Measurements from ENCODE around the gene PCDHA10.

The PCDHA10 gene

DNA sequence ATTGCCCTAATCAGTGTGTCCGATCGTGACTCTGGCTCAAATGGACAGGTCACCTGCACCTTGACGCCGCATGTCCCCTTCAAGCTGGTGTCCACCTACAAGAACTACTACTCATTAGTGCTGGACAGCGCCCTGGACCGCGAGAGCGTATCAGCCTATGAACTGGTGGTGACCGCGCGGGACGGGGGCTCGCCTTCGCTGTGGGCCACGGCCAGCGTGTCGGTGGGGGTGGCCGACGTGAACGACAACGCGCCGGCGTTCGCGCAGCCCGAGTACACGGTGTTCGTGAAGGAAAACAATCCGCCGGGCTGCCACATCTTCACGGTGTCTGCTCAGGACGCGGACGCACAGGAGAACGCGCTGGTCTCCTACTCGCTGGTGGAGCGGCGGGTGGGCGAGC is 27.7 kb downstream of the PCDHA10 start:
- no peak overlapping the region for H3K4me3 ChIP-seq (ENCODE audit: control insufficient read depth, low read depth, low read length)
- DNase-seq (ENCODE audit: low read depth) = no peak
- TF ChIP-seq, protein P1, sequence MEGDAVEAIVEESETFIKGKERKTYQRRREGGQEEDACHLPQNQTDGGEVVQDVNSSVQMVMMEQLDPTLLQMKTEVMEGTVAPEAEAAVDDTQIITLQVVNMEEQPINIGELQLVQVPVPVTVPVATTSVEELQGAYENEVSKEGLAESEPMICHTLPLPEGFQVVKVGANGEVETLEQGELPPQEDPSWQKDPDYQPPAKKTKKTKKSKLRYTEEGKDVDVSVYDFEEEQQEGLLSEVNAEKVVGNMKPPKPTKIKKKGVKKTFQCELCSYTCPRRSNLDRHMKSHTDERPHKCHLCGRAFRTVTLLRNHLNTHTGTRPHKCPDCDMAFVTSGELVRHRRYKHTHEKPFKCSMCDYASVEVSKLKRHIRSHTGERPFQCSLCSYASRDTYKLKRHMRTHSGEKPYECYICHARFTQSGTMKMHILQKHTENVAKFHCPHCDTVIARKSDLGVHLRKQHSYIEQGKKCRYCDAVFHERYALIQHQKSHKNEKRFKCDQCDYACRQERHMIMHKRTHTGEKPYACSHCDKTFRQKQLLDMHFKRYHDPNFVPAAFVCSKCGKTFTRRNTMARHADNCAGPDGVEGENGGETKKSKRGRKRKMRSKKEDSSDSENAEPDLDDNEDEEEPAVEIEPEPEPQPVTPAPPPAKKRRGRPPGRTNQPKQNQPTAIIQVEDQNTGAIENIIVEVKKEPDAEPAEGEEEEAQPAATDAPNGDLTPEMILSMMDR (IDR thresholded peaks at IDR 0.05; ENCODE audit: control insufficient read depth, insufficient read depth, low read depth, low read length, missing control alignments) = no peak

DNA sequence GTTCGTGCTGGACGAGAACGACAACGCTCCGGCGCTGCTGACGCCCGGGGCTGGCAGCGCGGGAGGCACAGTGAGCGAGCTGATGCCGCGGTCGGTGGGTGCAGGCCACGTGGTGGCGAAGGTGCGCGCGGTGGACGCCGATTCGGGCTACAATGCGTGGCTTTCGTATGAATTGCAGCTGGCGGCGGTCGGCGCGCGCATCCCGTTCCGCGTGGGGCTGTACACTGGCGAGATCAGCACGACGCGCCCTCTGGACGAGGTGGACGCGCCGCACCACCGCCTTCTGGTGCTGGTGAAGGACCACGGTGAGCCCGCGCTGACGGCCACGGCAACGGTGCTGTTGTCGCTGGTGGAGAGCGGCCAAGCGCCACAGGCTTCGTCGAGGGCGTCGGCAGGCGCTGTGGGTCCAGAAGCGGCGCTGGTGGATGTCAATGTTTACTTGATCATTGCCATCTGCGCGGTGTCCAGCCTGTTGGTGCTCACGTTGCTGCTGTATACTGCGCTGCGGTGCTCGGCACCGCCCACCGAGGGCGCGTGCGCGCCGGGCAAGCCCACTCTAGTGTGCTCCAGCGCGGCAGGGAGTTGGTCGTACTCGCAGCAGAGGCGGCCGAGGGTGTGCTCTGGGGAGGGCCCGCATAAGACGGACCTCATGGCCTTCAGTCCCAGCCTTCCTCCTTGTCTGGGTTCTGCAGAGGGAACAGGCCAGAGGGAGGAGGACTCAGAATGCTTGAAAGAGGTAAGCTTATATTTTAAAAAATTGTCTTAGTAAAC is 28.4 kb downstream of the PCDHA10 start:
- TF ChIP-seq, protein P1 (IDR thresholded peaks at IDR 0.05; ENCODE audit: control insufficient read depth, insufficient read depth, low read depth, low read length, missing control alignments) = no peak
- DNase-seq (ENCODE audit: low read depth) = no peak
- H3K4me3 ChIP-seq (ENCODE audit: control insufficient read depth, low read depth, low read length) = no peak overlapping the region

DNA sequence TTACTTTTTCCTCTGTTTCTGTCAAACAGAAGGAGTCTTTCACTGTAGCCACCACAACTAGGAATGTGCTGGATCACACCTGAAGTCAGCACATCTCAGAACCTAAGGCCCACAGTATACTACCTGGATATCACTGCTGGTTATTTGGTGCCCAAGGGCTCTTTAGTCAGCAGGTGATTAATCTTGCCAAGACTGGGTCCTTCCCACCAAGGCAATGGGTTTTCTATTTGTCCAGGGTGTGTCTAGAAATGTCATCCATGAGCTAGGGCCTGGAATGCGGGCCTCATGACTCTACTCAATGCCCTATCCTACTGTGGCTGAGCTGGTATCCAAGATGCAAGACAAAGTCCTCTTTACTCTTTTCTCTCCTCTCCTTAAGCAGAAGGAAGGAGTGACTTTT is 60.6 kb downstream of the PCDHA10 start:
- no peak for DNase-seq (ENCODE audit: low read depth)
- TF ChIP-seq, protein P1 (IDR thresholded peaks at IDR 0.05; ENCODE audit: control insufficient read depth, insufficient read depth, low read depth, low read length, missing control alignments) = no peak
- no peak overlapping the region for H3K4me3 ChIP-seq (ENCODE audit: control insufficient read depth, low read depth, low read length)

Measured in AG09309 (cell line).